Stimulated activated CD8-positive, alpha-beta memory T cell treated with anti-CD3 and anti-CD28 coated beads, Interleukin-2, amount 100 ng/mL, for 48 hours (primary cell): ENCODE measurements around the gene KLLN.
"Not testable (repeated sequence)": the region's sequence is repeated elsewhere in the genome, so short reads cannot be mapped to it uniquely, and the experiment has no call there.

Experiments used
- DNase-seq, 2 donors: peaks; one replicate each; pipeline ENCODE4 v3.0.0-alpha.2; 2020; ENCODE audit warnings: low read depth in 2 of 2

Gene KLLN, protein sequence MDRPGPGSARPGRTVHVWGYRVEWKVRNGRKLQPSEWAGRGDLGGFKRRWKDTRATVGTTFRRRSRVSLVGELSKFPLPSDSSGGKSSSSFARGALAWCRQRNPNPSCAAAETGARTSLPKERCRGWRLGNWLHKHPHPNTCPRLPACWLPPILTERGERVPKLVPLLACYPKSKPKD

GRCh38 chr10:87863053-87863943 lies at the start of gene KLLN, which contains the start of gene PTEN:
Gene KLLN, minus strand, starts transcription at chr10:87863533. Its CDS starts 1,046 bp downstream, at chr10:87862487.
Gene PTEN, plus strand, starts transcription at chr10:87863625. Its CDS starts 845 bp downstream, at chr10:87864470.
- DNase-seq = peak; percentile 70 to 73

DNA sequence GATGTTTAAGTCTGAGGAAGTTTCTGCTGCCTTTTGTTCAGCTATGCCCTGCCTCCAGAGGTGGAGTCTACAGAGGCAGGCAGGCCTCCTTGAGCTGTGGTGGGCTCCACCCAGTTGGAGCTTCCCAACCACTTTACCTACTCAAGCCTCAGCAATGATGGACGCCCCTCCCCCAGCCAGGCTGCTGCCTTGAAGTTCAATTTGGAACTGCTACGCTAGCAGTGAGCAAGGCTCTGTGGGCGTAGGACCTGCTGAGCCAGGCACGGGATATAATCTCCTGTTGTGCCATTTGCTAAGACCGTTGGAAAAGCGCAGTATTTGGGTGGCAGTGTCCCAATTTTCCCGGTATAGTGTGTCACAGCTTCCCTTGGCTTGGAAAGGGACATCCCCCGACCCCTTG lies 40.1 kb upstream of the KLLN start:
- not testable (repeated sequence) for DNase-seq

- not testable (repeated sequence) for DNase-seq
Measured at GRCh38 chr10:87897957-87898356, 34.6 kb upstream of the KLLN start.

DNA sequence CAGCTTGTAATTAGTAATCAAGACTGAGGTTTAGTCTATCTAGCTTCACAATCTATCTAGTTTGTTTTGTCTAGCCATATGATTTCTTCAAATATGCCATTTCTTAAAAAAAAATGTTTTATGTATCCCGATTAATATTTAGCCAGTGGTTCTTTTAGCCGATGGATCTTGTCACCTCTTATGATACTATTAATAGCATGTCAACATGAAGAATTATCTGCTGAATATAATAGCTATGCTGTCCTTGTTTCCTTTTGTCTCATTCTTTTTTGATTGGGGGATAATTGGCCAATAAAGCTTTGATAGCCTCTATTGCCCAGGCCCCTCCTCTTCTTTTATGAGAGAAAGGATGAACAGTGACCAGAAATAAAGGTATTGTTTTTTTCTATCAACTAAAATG lies 32.9 kb upstream of the KLLN start:
- no peak for DNase-seq

DNA sequence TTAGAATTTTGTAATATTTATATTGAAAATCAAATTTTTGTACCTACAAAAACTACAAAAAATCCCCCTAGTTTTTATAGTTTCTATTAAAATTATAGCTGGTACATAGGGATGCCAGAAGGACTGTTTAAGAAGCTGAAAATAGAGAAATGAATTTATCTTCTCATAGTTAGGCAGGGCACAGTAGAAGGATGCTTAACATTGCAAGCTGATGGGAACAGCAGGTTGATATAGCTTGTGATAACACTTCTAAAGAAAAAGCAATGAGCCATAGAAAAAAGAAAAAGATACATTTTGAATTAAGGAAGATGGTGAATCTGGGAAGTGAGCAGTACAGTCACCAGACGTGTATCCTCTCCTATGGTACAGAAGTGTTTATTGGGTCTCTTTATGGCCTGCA lies 32.1 kb upstream of the KLLN start:
- DNase-seq = no peak

- no peak for DNase-seq
Measured at GRCh38 chr10:87887548-87888289, 24.4 kb upstream of the KLLN start.

GRCh38 chr10:87887146-87887545 lies 23.8 kb upstream of the KLLN start:
- DNase-seq = no peak

GRCh38 chr10:87886635-87887034 lies 23.3 kb upstream of the KLLN start:
- DNase-seq = no peak

GRCh38 chr10:87882555-87883294 lies 19.4 kb upstream of the KLLN start:
- no peak for DNase-seq

DNA sequence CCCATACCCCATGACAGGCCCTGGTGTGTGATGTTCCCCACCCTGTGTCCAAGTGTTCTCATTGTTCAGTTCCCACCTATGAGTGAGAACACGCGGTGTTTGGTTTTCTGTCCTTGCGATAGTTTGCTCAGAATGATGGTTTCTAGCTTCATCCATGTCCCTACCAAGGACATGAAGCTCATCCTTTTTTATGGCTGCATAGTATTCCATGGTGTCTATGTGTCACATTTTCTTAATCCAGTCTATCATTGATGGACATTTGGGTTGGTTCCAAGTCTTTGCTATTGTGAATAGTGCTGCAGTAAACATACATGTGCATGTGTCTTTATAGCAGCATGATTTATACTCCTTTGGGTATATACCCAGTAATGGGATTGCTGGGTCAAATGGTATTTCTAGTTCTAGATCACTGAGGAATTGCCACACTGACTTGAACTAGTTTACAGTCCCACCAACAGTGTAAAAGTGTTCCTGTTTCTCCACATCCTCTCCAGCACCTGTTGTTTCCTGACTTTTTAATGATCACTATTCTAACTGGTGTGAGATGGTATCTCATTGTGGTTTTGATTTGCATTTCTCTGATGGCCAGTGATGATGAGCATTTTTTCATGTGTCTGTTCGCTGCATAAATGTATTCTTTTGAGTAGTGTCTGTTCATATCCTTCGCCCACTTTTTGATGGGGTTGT lies 18.2 kb upstream of the KLLN start:
- not testable (repeated sequence) for DNase-seq

GRCh38 chr10:87880336-87880735 lies 17.0 kb upstream of the KLLN start:
- DNase-seq = no peak

- no peak for DNase-seq
Measured at GRCh38 chr10:87878664-87879459, 15.5 kb upstream of the KLLN start.

GRCh38 chr10:87875929-87876571 lies 12.7 kb upstream of the KLLN start:
- no peak for DNase-seq

- no peak for DNase-seq
Measured at GRCh38 chr10:87873656-87874055, 10.3 kb upstream of the KLLN start.

DNA sequence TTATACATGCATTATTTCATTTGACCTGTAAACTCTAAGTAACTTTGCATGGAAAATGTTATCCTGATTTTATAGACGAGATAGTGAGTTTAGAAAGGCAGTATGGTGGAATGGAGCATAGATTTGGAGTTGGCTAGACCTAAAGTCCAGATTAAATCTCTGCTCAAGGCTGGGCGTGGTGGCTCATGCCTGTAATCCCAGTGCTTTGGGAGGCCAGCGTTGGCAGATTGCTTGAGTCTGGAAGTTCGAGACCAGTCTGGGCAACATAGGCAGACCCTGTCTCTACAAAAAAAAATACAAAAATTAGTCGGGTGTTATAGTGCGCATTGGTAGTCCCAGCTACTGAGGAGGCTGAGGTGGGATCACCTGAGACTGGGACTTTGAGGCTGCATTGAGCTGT lies 9.5 kb upstream of the KLLN start:
- DNase-seq = no peak

DNA sequence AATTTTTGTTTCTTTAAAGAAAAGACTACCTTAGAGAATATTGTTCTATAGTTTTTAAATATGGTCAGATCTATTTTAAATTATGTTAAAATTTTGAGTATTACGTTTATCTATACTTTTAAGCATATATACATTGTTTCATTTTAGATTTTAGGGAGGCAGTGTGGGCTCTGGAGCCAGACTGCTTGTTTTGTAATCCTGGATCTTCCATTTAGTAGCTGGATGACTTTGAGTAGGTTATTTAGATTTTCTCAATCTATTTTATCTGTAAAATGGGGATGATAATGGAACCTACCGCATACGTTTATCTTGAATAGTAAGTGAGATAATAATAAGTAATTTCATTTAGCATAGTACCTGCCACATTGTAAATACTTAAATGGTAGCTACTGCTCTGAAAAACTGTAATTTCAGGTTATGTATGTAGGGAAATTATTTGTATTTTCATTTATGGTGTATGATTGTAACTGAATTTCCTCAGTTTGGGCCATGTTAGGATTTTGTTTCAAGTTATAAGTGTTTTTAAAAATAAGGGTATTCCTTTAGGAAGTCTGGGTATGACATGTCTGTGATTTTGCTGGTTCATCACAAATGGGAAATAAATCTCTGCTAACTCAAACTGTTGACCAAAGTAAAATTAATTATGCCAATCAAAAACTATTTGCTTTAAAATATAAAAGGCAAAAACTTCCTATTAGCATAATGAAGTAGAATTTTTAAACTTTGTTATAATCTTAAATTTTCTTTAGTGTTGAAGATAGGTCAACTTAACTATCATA lies 6.6 kb upstream of the KLLN start:
- DNase-seq = no peak

- not testable (repeated sequence) for DNase-seq
Measured at GRCh38 chr10:87869139-87869538, 5.8 kb upstream of the KLLN start.

GRCh38 chr10:87868277-87868676 lies 4.9 kb upstream of the KLLN start:
- no peak for DNase-seq

DNA sequence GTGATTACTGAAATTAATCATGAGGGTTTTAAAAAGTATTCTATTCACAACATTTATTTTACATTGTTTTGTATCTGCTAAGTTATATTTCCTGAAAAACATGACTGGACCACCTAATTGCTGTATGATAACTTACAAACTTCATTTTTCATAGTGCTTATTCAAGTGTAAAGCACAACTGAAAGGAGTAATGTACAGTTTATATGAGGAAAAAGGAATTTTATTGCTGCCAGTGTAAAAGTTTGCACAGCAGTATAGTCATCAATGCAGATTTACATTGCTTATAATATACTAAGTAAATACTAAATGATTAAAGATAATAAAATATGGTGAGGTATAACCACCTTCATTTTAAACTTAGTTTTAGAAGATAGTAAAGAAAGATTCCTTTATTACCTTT lies 4.1 kb upstream of the KLLN start:
- DNase-seq = no peak
